ES-I3 (cell line): Measurements from ENCODE around the gene RER1.

Experiments
- H3K36me3 ChIP-seq: 2 replicates; pipeline ENCODE4 v1.6.1; 2013; ENCODE audit warnings: mild to moderate bottlenecking, low read length, control low read depth, moderate library complexity; ENCODE audit not compliant: insufficient read depth
- H3K4me1 ChIP-seq: 2 replicates; pipeline ENCODE4 v1.6.1; 2013; ENCODE audit warnings: mild to moderate bottlenecking, control low read depth, low read length; ENCODE audit not compliant: insufficient read depth
- H3K9ac ChIP-seq: 2 replicates; pipeline ENCODE4 v1.6.1; 2013; ENCODE audit warnings: low read depth, mild to moderate bottlenecking, low read length, moderate library complexity
- H3K9me3 ChIP-seq: 2 replicates; pipeline ENCODE4 v1.6.1; 2013; ENCODE audit warnings: mild to moderate bottlenecking, low read length, moderate library complexity; ENCODE audit not compliant: control insufficient read depth, insufficient read depth

Gene RER1

GRCh38 chr1:2350911-2351655, 40.6 kb upstream of the RER1 start:
- H3K36me3 ChIP-seq, result no peaks in the 10 kb centered on the region
- no peak overlapping the region for H3K9ac ChIP-seq
- H3K4me1 ChIP-seq, result no peaks in the 10 kb centered on the region
- H3K9me3 ChIP-seq, result no peaks in the 10 kb centered on the region

- Histone ChIP-seq H3K36me3 (no peaks in the 10 kb centered on the region), H3K9me3 (no peaks in the 10 kb centered on the region), H3K9ac (no peak overlapping the region), H3K4me1 (no peaks in the 10 kb centered on the region)
These were observed 39.9 kb upstream of the RER1 start for GRCh38 chr1:2351723-2352122.

GRCh38 chr1:2352341-2352896, 39.2 kb upstream of the RER1 start:
- Histone ChIP-seq H3K9ac (no peak overlapping the region), H3K4me1 (no peaks in the 10 kb centered on the region), H3K36me3 (no peaks in the 10 kb centered on the region), H3K9me3 (no peaks in the 10 kb centered on the region)

- Histone ChIP-seq H3K36me3 (no peaks in the 10 kb centered on the region), H3K4me1 (no peaks in the 10 kb centered on the region), H3K9ac (no peak overlapping the region), H3K9me3 (no peaks in the 10 kb centered on the region)
These were observed 38.6 kb upstream of the RER1 start for GRCh38 chr1:2352897-2353550.

DNA sequence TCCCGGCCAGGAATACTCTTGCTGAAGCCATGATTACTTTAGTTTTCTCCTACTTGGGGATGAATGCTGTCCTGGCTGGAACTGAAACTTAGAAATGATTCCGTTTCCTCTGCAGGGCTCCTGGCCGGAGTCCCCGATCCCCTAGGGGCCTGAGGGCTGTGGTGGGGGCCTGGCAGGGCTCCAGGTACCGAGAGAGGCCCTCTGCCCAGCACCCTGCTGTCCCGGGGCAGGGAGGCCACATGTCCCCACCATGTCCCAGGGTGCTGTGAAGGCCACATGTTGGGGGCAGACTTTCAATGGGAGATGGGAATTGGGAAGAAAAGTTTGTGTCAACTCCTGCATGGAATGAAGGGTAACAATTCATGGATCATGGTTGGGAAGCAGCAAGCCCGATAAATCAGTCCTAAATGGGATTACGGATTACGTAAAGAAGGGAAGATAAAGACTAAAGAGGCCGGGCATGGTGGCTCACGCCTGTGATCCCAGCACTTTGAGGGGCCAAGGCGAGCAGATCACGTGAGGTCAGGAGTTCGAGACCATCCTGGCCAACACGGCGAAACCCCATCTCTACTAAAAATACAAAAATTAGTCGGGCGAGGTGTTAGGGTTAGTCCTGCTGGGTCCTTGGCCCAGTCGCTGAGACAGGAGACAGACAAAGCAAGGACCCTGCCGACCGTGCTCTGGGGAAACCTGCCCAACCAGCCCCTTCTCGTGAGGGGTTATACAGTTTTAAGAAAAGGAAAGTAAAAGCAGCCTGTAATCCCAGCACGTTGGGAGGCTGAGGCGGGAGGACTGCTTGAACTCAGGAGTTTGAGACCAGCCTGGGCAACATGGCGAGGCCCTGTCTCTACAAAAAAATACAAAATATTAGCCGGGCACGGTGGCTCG, 37.8 kb upstream of the RER1 start:
- H3K4me1 ChIP-seq, result no peaks in the 10 kb centered on the region
- no peaks in the 10 kb centered on the region for H3K36me3 ChIP-seq
- no peak overlapping the region for H3K9ac ChIP-seq
- no peaks in the 10 kb centered on the region for H3K9me3 ChIP-seq

GRCh38 chr1:2354511-2355372, 36.9 kb upstream of the RER1 start:
- Histone ChIP-seq H3K36me3 (no peaks in the 10 kb centered on the region), H3K9me3 (no peaks in the 10 kb centered on the region), H3K9ac (no peak overlapping the region), H3K4me1 (no peaks in the 10 kb centered on the region)

- Histone ChIP-seq H3K9ac (no peak overlapping the region), H3K36me3 (no peaks in the 10 kb centered on the region), H3K4me1 (no peaks in the 10 kb centered on the region), H3K9me3 (no peaks in the 10 kb centered on the region)
These were observed 36.0 kb upstream of the RER1 start for GRCh38 chr1:2355373-2356261.

DNA sequence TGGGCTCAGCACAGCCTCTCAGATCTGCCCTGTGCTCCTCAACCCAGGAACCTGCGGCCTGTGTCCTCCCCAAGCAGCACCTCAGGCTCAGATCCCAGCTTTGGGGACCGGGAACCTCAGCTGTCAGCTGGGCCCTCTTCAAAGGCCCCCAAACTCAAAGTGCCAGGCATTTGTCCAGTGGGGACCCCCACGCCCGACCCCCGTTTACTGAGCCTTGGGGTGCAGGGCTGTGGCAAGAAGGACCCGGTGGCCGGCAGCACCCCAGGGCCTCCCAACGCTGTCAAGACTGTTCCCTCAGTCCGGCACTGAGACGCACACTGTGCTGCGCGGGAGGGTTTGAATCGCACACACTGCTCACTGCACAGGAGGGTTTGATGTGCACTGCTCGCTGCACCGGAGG, 35.2 kb upstream of the RER1 start:
- no peaks in the 10 kb centered on the region for H3K9me3 ChIP-seq
- H3K9ac ChIP-seq, result no peak overlapping the region
- no peaks in the 10 kb centered on the region for H3K36me3 ChIP-seq
- no peaks in the 10 kb centered on the region for H3K4me1 ChIP-seq

GRCh38 chr1:2356911-2357845, 34.5 kb upstream of the RER1 start:
- no peaks in the 10 kb centered on the region for H3K36me3 ChIP-seq
- H3K4me1 ChIP-seq, result no peaks in the 10 kb centered on the region
- H3K9ac ChIP-seq, result no peak overlapping the region
- no peaks in the 10 kb centered on the region for H3K9me3 ChIP-seq

DNA sequence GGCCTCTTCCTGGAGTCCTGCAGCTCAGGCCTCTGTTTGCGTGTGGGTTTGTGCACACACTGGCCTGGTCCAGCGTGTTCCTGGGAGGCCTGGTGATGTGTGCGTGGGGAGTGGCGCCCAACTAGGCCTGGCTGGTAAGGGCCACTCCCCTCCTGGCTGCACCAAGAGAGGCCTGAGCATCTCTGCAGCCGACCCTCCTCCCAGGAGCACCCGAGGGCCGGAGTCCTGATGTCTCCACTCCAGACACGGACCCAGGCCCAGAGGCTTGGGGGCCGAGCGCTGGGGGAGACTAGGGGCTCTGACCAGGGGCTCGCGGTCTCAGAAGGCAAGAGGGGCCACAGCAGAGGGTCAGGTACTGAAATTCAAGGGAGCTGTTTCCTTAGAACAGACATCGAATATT, 33.6 kb upstream of the RER1 start:
- Histone ChIP-seq H3K9me3 (no peaks in the 10 kb centered on the region), H3K36me3 (no peaks in the 10 kb centered on the region), H3K9ac (no peak overlapping the region), H3K4me1 (no peaks in the 10 kb centered on the region)

GRCh38 chr1:2358651-2359640, 32.7 kb upstream of the RER1 start:
- H3K9me3 ChIP-seq, result no peaks in the 10 kb centered on the region
- no peaks in the 10 kb centered on the region for H3K36me3 ChIP-seq
- H3K9ac ChIP-seq, result no peak overlapping the region
- no peaks in the 10 kb centered on the region for H3K4me1 ChIP-seq
